C4-2B (cell line): ENCODE results near the gene XRRA1.

Experiments
- ZFX ChIP-seq: fragments of 450-650 bp; IDR thresholded peaks from 2 replicates; pipeline ENCODE4 v1.6.1; 2017
- TF ChIP-seq, protein P1 (sequence below): fragments of 450-650 bp; conservative IDR thresholded peaks from 2 replicates; pipeline ENCODE4 v1.5.1; 2017; ENCODE audit warnings: mild to moderate bottlenecking

DNA sequence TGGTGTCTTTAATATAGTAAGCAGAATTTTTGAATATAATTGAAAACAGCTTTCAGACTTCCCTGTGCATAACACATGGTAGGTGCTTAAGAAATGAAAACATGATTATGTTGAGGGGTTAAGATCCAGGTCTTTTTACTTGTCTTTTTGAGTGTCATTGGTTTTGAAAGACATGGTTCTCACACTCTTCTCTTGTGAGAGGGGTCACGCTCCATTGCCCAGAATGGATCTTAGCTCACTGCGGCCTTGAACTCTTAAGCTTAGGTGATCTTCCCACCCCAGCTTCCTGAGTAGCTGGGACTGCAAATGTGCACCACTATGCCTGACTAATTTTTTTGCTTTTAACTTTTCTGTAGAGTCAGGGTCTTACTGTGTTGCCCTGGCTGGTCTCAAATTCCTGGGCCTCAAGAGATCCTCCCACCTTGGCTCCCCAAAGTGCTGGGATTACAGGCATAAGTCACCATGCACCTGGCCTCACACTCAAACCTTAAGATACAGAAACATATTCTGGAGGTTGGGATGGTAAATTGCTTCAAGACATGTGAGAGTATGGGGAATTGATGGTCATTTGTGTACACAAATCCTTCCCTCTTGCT lies 1.6 kb upstream of the XRRA1 start:
- TF ChIP-seq, protein P1, sequence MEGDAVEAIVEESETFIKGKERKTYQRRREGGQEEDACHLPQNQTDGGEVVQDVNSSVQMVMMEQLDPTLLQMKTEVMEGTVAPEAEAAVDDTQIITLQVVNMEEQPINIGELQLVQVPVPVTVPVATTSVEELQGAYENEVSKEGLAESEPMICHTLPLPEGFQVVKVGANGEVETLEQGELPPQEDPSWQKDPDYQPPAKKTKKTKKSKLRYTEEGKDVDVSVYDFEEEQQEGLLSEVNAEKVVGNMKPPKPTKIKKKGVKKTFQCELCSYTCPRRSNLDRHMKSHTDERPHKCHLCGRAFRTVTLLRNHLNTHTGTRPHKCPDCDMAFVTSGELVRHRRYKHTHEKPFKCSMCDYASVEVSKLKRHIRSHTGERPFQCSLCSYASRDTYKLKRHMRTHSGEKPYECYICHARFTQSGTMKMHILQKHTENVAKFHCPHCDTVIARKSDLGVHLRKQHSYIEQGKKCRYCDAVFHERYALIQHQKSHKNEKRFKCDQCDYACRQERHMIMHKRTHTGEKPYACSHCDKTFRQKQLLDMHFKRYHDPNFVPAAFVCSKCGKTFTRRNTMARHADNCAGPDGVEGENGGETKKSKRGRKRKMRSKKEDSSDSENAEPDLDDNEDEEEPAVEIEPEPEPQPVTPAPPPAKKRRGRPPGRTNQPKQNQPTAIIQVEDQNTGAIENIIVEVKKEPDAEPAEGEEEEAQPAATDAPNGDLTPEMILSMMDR, result no peak
- TF ChIP-seq ZFX, result no peak
